ENCODE measurements around the gene TESPA1. TPM values are rescaled to one million over a fixed set of nuclear protein-coding genes. Genes with fewer than 3 reads are reported as not detected.

Gene TESPA1
- total RNA-seq, 3 donors from 2014 or later (not counting 1 experiment from before 2014, with no cell fraction given), result 39.9 to 59.6 (median 53.5) TPM

DNA sequence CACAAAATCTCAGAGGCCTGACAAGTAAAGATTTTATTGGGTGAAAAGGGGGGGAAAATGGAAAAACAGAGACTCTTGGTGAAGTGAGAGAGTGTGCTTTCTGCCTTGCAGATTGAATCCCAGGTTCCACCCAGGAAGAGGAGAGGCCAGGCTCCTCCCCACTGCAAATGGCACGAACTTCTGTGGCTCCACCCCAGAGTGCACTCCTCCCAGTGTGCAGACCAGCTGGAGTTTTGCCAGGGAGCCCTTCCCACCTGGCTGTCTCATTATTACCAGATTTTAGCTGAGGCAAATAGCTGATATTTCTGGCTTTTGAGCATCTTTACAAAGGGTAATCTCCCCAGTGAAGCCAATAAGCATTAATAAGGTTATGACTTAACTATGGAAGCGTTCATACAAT lies 51.9 kb downstream of the TESPA1 start:
- Histone ChIP-seq H3K27ac (ENCODE audit: low read length) (no peak overlapping the region), H3K9me3 (ENCODE audit: control insufficient read depth, insufficient read depth, low read length) (peaks cover 12% of the 10 kb centered on the region), H3K4me3 (ENCODE audit: low read length) (no peak overlapping the region), H3K36me3 (ENCODE audit: control insufficient read depth, insufficient read depth, low read length) (no peaks in the 10 kb centered on the region), H3K4me1 (ENCODE audit: control insufficient read depth, insufficient read depth, low read length) (peaks cover 32% of the 10 kb centered on the region), H3K27me3 (ENCODE audit: control insufficient read depth, insufficient read depth, low read length) (no peaks in the 10 kb centered on the region)
- TF ChIP-seq, protein P1, sequence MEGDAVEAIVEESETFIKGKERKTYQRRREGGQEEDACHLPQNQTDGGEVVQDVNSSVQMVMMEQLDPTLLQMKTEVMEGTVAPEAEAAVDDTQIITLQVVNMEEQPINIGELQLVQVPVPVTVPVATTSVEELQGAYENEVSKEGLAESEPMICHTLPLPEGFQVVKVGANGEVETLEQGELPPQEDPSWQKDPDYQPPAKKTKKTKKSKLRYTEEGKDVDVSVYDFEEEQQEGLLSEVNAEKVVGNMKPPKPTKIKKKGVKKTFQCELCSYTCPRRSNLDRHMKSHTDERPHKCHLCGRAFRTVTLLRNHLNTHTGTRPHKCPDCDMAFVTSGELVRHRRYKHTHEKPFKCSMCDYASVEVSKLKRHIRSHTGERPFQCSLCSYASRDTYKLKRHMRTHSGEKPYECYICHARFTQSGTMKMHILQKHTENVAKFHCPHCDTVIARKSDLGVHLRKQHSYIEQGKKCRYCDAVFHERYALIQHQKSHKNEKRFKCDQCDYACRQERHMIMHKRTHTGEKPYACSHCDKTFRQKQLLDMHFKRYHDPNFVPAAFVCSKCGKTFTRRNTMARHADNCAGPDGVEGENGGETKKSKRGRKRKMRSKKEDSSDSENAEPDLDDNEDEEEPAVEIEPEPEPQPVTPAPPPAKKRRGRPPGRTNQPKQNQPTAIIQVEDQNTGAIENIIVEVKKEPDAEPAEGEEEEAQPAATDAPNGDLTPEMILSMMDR (IDR thresholded peaks at IDR 0.05), result no peak
- H3K4me1 Mint-ChIP-seq, result peaks cover 55 to 60% of the 10 kb centered on the region in 2 donors
- DNase-seq (no peak), ATAC-seq (no peak)
- H3K36me3 Mint-ChIP-seq, result peaks cover 27% of the 10 kb centered on the region
- H3K9me3 Mint-ChIP-seq, result peaks cover 12 to 14% of the 10 kb centered on the region in 2 donors
- peak overlapping the region; percentile 88 to 96 for H3K27ac Mint-ChIP-seq
- H3K27me3 Mint-ChIP-seq (ENCODE audit: low read depth in 2 of 2), result no peaks in the 10 kb centered on the region
- peak overlapping the region; percentile 75 for H3K4me3 Mint-ChIP-seq
- intact Hi-C loops (cut with micrococcal nuclease), result no loop called here
- 58% methylated on average over 1 of the region's 2 CpGs for WGBS (ENCODE audit: insufficient coverage)

DNA sequence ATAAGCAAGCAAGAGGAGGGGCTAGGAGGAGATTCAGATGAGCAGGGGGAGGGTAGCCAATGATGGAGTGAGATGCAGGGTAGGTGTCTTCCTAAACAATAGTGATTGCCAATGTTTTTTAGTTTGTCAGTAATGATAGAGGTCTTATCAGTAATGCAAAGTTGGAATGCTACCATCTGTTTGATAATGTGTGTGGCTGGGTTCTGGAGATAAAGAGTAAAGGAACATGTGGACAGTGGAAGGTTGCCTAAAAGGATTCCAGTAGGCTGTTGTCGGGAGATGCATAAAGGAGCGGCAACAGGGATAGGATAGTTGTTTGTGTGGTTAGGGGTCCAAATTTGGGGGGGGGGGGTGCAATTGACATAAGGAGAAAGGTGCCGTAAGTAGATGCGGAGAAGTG lies 52.5 kb downstream of the TESPA1 start:
- Histone ChIP-seq H3K4me1 (ENCODE audit: control insufficient read depth, insufficient read depth, low read length) (peaks cover 32% of the 10 kb centered on the region), H3K27me3 (ENCODE audit: control insufficient read depth, insufficient read depth, low read length) (no peaks in the 10 kb centered on the region), H3K27ac (ENCODE audit: low read length) (no peak overlapping the region), H3K9me3 (ENCODE audit: control insufficient read depth, insufficient read depth, low read length) (peaks cover 12% of the 10 kb centered on the region), H3K4me3 (ENCODE audit: low read length) (no peak overlapping the region), H3K36me3 (ENCODE audit: control insufficient read depth, insufficient read depth, low read length) (no peaks in the 10 kb centered on the region)
- DNase-seq (no peak), ATAC-seq (no peak)
- Mint-ChIP-seq H3K4me1 (peaks cover 54 to 58% of the 10 kb centered on the region in 2 donors), H3K9me3 (peaks cover 12 to 14% of the 10 kb centered on the region in 2 donors), H3K36me3 (peaks cover 27% of the 10 kb centered on the region), H3K4me3 (no peak overlapping the region), H3K27me3 (ENCODE audit: low read depth in 2 of 2) (no peaks in the 10 kb centered on the region), H3K27ac (peak overlapping the region; percentile 88 to 96)
- intact Hi-C loops (cut with micrococcal nuclease), result no loop called here
- WGBS (ENCODE audit: insufficient coverage), result 98% methylated on average over 4 of the region's 4 CpGs
- TF ChIP-seq, protein P1 (IDR thresholded peaks at IDR 0.05), result no peak

DNA sequence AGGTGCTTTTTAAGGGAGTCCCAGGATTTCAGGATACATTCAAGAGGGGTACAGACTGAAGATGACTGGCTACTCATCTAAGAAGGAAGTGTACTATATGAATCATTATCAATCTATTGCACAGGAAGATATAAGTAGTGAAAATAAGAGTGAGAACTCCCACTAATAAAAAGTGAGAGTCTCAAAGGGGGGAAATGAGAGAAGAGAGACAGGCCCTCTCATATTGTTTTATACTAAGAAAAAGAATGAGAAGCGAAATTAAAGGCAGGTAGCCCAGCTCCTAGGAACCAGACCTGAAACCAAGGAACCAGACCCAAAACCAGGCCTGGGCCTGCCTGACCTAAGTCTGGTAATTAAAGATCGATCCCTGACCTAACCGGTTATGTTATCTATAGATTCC lies 54.6 kb downstream of the TESPA1 start:
- no peak for DNase-seq
- Mint-ChIP-seq H3K36me3 (peaks cover 27% of the 10 kb centered on the region), H3K9me3 (peaks cover 12 to 14% of the 10 kb centered on the region in 2 donors), H3K27me3 (ENCODE audit: low read depth in 2 of 2) (no peaks in the 10 kb centered on the region), H3K4me1 (peaks cover 33 to 38% of the 10 kb centered on the region in 2 donors), H3K27ac (no peak overlapping the region), H3K4me3 (no peak overlapping the region)
- peaks cover 12% of the 10 kb centered on the region for H3K9me3 ChIP-seq (ENCODE audit: control insufficient read depth, insufficient read depth, low read length)
- 67% methylated on average over 3 of the region's 3 CpGs for WGBS (ENCODE audit: insufficient coverage)
- H3K36me3 ChIP-seq (ENCODE audit: control insufficient read depth, insufficient read depth, low read length), result no peaks in the 10 kb centered on the region
- H3K4me1 ChIP-seq (ENCODE audit: control insufficient read depth, insufficient read depth, low read length), result peaks cover 21% of the 10 kb centered on the region
- intact Hi-C loops (cut with micrococcal nuclease), result no loop called here
- TF ChIP-seq, protein P1 (IDR thresholded peaks at IDR 0.05), result no peak
- no peak for ATAC-seq
- H3K27ac ChIP-seq (ENCODE audit: low read length), result no peak overlapping the region
- H3K4me3 ChIP-seq (ENCODE audit: low read length), result no peak overlapping the region
- no peaks in the 10 kb centered on the region for H3K27me3 ChIP-seq (ENCODE audit: control insufficient read depth, insufficient read depth, low read length)

DNA sequence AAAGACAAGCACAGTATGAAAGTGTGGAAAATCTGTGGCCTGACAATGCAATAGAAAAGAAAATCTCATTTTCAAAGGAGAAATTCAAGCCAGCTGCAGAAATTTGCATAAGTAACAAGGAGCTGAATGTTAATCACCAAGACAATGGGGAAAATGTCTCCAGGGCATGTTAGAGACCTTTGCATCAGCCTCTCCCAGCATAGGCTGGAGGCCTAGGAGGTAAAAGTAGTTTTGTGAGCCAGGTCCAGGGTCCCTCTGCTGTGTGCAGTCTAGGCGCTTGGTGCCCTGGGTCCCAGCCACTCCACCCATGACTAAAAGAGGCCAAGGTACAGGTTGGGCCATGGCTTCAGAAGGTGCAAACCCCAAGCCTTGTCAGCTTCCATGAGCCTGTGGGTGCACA lies 58.3 kb downstream of the TESPA1 start:
- ATAC-seq, result no peak
- no peaks in the 10 kb centered on the region for H3K36me3 ChIP-seq (ENCODE audit: control insufficient read depth, insufficient read depth, low read length)
- WGBS (ENCODE audit: insufficient coverage), result 92% methylated on average over 1 of the region's 1 CpG

More for the DNA sequence above, 58.3 kb downstream of the TESPA1 start:
- Mint-ChIP-seq H3K27me3 (ENCODE audit: low read depth in 2 of 2) (no peaks in the 10 kb centered on the region), H3K9me3 (peaks cover 9 to 14% of the 10 kb centered on the region in 2 donors), H3K27ac (no peak overlapping the region), H3K4me3 (no peak overlapping the region), H3K36me3 (peaks cover 23% of the 10 kb centered on the region), H3K4me1 (peaks cover 0 to 2% of the 10 kb centered on the region in 2 donors)
- no peak for DNase-seq
- Histone ChIP-seq H3K4me3 (ENCODE audit: low read length) (no peak overlapping the region), H3K9me3 (ENCODE audit: control insufficient read depth, insufficient read depth, low read length) (peaks cover 12% of the 10 kb centered on the region), H3K27me3 (ENCODE audit: control insufficient read depth, insufficient read depth, low read length) (no peaks in the 10 kb centered on the region), H3K4me1 (ENCODE audit: control insufficient read depth, insufficient read depth, low read length) (no peaks in the 10 kb centered on the region), H3K27ac (ENCODE audit: low read length) (no peak overlapping the region)
- intact Hi-C loops (cut with micrococcal nuclease), result no loop called here
- TF ChIP-seq, protein P1 (IDR thresholded peaks at IDR 0.05), result no peak

Measured in natural killer cell (primary cell).